Right lobe of liver (tissue), 4 donors: Measurements from ENCODE around the gene PDE9A.

ENCODE experiments used
- POLR2A ChIP-seq: fragments of 450-650 bp; IDR thresholded peaks from one replicate; pipeline ENCODE4 v1.6.1; 2017; ENCODE audit warnings: antibody characterized with exemption, mild to moderate bottlenecking
- TF ChIP-seq, protein P1 (sequence below), 4 donors: fragments of 200-600 bp in 3 of 4; fragments of 450-650 bp in 1 of 4; IDR thresholded peaks; one replicate each; pipeline versions ENCODE4 v1.5.1 to v1.8.0; 2016 to 2022; ENCODE audit warnings: antibody characterized with exemption in 4 of 4, mild to moderate bottlenecking in 2 of 4
- donor health status: DM: no; HTN: no; CAD: no.
- donor health status: DM: no; HTN: no; CAD: no.
- donor health status: DM: no; HTN: yes; CAD: no.

DNA sequence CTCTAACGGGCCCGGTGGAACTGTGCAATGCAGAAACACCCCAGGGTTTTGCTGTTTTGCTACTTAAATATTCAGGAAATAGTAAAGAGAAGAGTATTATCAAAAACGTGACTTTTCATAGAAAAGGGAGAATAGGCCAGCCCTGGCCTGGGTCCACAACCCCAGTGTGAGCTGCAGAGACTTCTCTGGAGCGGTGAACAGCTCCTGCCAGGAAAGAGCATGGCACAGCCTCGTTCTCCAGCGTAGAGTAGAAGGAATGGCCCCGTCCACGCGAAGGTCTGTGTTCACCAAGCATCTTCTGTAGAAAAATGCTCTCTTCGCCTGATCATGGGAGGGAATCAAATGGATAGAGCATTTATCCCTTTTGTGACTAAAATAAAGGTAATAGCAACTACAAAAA lies 51.4 kb downstream of the PDE9A start:
- TF ChIP-seq, protein P1, sequence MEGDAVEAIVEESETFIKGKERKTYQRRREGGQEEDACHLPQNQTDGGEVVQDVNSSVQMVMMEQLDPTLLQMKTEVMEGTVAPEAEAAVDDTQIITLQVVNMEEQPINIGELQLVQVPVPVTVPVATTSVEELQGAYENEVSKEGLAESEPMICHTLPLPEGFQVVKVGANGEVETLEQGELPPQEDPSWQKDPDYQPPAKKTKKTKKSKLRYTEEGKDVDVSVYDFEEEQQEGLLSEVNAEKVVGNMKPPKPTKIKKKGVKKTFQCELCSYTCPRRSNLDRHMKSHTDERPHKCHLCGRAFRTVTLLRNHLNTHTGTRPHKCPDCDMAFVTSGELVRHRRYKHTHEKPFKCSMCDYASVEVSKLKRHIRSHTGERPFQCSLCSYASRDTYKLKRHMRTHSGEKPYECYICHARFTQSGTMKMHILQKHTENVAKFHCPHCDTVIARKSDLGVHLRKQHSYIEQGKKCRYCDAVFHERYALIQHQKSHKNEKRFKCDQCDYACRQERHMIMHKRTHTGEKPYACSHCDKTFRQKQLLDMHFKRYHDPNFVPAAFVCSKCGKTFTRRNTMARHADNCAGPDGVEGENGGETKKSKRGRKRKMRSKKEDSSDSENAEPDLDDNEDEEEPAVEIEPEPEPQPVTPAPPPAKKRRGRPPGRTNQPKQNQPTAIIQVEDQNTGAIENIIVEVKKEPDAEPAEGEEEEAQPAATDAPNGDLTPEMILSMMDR (IDR thresholded peaks at IDR 0.05): no peak
- TF ChIP-seq POLR2A: no peak
